GM18517 (cell line): ENCODE measurements around the gene NSF.
"Not testable (repeated sequence)": the region's sequence is repeated elsewhere in the genome, so short reads cannot be mapped to it uniquely, and the experiment has no call there.

ENCODE experiments used
- ATAC-seq: cut with Tn5 transposase; IDR thresholded peaks from one replicate; pipeline ENCODE4 v1.9.1; 2021; ENCODE audit warnings: mild to moderate bottlenecking, moderate library complexity; ENCODE audit not compliant: unreplicated experiment

The NSF gene

DNA sequence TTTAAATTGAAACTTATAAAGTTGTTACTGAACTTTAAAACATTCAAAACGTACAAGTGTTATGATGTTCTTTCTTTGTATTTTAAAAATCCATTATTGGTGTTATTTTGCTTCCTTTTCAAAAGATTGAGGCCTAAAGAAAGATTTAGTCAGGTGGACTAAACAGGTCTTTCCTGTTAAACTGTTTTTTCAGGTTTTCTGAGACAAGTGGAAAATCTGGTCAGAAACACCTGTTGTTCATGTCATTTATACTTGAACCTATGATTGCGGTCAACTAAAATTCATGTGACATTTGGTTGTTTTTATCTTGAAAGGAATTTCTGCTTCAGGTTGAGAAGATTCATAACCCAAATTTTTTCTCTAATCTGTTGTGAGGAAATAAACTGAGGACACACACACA lies 108.5 kb downstream of the NSF start:
- ATAC-seq, result not testable (repeated sequence)

DNA sequence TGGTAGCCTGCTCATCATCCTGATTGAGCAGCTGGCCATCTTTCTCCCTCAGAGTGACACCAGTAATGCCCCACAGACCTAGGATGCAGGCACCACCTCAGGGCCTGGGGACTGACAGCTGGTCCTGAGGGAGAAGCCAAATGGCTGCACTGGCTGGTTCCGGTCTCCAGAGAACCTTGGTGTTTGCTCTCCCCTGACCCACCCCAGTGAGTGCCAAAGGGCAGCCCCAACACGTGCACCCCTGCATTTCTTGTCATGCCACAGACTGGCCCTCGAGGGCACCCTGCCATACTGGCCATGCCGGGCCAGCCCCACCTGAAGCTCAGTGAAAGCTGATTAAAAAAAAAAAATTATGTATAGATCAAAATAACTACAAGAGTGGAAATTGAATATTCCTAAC lies 127.5 kb downstream of the NSF start:
- no peak for ATAC-seq

DNA sequence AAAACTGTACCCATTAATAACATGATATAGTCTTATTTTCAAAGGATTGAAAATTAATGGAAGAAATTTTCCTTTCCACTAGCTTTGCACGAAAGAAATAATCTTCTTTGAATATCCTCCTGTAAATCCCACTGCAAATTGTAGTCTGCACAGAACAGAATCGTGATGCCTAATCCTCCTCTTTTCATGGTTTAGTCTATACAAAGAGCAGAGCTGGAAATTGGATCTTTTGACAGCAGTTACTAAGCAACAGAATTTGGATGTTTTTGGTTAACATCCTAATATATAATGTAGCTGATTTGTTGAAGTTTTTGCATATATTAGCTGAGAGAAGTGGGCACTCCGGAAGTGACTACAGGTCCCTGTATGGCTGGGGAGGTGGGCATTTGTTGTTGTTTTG lies 129.4 kb downstream of the NSF start:
- ATAC-seq, result no peak

DNA sequence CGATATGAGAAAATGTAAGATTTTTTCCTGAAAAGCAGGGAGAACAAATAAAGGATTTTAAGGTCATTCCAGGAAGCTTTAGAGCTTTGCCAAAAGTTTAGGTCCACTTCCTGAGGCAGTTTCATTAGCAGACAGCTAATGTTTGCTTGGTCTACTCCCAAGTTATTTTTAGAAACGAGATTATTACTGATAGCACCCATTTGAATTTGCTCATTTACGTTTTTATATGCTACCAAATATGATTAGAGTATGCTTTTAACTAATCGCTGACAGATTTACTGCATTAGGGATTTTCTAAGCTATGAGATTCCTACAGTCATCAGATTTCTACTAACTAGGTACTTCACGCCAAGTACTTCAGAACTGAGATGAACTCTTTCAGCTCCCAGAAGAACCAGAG lies 129.9 kb downstream of the NSF start:
- ATAC-seq, result no peak

DNA sequence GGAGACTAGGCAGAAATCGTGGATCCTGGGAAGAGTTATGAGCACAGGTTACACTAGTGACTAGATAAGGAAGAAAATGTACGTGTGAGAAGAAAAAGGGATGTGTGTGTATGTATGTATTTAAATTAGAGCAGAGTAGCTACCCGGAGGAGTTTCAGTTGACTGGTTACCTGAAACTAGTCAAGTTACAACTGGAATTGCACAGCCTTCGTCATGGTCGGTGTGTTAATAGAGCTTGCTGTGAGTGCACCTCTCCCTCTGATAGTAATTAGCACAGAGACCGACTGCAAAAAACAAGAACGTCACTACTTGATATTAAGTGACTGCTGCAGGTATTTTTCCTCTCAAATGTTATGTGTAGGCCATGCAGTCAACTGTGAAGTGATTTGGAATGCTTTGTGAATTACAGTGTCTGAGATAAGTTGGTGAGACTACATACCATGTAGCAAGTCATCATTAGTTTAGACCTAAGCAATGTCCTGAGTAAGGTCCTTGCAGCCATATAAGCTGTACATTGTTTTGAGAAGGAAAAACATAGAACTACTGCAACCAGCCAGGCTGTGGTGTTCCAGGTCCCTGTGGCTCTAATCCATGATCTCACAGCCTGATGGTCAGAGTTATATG lies 132.3 kb downstream of the NSF start:
- ATAC-seq, result no peak

DNA sequence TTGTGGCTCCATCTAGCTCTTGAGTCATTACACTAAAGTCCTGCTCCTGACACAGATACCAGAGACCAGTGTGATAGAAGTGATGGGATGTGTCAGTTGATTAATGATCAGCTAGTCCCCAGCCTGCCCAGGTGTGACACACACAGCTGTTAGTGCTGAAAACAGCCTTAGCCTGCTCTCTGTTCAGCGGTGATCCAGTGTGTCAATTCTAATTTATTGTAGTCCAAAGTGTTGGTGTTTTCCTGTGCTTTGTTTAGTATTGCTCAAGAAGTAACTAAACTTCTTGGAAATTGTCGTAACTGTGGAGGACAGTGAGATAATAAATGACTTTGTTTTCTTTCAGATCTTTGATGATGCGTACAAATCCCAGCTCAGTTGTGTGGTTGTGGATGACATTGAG lies 135.7 kb downstream of the NSF start:
- no peak for ATAC-seq

DNA sequence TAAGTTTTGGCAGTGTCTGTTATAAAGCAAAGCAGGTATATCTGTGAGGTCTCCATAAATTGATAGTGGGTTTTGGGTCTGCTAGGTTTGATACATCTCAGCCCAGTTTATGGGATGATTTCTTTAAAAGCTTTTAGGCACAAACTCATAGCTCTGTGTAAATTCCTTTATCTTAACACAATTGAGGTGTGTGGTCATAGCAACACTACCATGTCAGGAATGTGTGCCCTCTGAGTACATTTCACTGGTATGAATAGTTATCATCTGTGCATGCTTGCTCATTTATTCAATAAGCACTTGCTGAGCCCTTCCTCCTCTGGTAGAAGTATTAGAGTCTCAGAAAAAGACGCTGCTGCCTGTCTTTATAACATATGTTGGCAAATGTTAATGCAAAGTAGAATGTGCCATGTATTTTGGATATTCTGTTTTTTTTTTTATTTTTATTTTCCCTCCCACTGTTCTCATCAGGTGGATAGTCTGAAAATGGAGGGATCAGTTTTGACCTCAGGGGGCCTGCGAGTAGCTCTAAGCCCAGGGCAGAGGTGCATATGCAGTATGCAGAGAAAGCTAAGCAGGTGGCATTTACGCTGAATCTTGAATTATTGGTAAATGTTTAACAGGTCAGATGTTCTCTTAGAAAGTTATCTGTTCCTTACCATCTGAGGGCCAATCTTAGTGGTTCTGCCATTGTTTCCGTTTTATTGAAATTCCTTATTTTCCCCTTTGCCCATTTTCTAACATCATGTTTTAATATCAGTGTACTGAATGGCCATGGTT lies 137.3 kb downstream of the NSF start:
- no peak for ATAC-seq

DNA sequence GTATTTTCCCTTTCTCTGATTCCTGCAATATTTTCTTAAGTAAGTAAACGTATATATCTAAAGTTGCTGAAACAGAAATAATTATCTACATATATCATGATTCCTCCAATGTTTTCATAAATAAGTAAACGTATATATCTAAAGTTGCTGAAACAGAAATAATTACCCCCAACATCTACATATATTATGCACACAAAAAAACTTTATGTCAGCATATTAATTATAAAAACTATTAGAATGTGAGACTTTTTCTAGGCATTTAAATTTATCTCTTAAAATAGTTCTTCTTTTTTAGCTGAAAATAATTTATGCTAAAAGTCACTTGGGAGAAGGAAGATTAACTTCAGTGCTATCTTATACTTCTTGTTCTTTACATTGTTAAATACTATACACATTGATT lies 139.6 kb downstream of the NSF start:
- ATAC-seq, result no peak

DNA sequence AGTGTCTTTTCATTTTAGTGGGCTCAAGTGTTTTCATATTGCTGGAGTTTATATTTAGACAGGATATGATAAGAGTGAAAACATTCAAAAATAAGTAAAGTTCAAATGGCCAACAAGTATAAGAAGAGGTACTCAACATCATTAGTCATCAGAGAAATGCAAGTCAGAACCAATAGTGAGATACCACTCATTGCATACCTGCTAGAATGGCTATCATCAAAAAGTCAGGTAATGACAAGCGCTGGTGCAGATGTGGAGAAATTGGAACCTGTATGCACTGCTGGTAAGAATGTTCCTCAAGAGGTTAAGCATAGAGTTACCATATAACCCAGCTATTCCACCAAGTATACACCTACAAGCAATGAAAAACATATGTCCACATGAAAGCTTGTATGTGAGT lies 140.2 kb downstream of the NSF start:
- no peak for ATAC-seq

DNA sequence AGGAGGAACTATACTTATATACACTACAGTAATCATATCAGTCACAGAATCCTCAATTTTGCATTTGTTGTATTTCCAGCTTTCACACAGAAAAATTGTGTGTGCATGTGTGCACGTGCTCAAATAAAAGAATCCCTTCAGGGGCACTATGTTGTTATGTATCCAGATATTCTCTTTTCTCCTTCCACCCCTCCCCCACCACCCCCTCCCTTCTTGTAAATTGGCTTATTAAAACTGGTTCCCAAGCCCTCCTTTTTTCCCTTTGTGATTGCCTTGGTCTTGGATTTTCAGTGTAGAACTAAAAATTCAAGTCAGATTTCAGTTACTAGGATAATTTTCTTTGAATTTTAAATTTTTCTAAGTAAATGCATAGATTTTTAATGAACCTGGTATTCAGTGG lies 141.7 kb downstream of the NSF start:
- no peak for ATAC-seq

DNA sequence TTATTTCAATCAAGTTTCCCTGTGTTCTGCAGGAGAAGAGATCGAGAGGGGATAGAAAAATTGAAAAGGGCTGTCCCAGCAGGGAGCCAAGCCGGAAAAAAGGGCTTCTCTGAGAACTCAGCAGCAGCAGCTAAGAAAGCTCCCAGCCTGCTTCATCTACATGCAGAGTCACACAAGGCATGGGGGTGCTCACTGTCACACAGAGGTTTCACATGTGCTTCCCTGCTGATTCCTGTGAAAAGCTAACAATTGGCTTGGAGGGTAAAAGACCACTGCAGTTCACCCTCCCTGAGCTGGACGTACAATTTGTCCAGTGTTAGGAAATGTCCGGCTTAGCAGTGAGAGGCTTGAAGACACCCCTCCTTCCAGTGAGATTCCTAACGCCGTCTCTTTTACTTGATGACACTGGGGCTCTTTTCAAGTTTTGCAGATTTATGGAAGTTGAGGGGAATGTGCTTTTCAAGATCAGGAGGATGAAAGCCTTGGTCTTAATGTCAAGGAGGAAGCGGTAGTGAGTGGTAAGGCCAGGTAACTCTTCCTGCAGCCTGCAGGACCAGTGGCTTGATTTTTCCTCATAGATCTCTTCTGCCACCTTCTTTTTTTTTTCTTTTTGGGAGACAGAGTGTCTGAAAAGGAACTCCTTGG lies 142.4 kb downstream of the NSF start:
- ATAC-seq, result no peak

DNA sequence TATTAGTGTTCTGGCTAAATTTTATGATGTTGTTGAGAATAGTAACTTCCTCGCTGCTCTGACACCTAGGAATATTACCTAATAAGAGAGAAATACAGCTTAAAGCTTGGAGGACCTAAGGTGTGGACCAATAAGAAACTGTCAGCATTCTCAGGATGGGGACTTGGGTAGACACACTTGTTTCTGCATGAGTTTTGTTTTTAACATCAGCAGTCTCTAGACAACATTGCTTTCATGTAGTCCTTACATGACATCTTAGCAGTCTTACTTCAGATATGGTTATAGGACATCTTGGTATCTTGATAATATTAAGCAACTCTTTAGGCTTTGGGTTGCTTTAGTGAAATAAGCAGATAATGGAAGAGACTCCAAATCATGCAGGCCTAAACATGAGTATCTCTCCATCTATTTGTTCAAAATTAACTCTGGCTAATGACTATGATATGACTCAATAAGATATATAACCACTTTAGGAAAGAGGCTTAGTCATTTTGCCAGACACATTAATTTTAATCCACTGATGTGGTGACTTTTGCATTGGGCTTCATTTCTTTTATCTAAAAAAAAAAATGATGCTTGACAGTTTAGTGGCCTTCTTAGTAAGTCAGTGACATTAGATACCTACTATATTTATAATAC lies 143.5 kb downstream of the NSF start:
- no peak for ATAC-seq

DNA sequence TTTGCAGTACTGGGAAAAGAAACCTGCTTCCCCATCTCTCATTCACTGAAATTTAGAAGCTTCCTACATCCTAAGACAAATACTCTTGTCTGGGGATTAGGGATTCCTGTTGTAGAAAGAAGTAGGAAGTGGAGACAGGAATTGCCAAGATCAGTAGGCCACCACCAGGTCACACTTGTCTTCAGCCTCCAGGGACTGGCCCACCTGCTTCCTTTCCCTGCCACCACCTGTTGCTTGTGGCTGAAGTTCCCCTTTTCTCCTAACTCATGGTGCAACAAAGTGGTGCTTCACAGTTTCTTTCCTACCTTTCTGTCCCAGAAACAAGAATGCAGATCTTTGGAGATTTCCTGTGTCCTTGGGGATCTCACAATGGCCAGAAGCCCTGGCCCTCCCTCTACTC lies 145.6 kb downstream of the NSF start:
- no peak for ATAC-seq

DNA sequence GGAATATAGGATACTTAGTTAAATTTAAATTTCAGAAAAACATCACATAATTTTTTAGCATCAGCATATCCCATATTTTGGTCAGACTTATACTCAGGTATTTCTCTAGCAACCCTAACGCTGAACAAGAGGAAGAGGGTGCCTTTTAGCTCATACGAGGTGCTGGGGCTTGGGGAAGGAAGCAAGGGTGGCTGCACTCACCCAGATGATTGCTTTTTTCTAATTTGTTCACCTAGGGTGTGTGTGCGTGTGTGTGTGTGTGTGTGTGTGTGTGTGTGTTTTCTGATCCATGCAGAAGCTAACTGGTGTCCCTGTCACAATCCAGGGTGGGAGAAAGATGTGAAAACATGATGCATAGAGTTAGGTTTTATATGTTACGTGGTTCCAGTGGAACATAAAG lies 146.9 kb downstream of the NSF start:
- no peak for ATAC-seq

DNA sequence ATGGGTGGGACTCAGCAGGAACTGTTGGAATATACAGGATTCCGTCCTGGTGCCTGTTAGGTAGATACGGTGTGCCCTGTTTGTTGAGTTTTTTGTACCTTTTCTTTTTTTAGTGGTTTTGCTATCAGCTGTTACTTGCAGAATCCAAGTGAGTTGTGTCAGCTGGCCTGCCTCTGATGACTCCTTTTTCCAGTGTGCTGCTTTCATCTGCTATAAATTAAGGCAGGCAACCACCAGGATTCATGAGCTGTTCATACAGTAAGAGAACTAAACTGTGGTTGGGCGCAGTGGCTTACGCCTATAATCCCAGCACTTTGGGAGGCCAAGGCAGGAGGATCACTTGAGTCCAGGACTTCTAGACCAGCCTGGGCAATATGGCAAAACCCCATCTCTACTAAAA lies 148.1 kb downstream of the NSF start:
- ATAC-seq, result no peak

DNA sequence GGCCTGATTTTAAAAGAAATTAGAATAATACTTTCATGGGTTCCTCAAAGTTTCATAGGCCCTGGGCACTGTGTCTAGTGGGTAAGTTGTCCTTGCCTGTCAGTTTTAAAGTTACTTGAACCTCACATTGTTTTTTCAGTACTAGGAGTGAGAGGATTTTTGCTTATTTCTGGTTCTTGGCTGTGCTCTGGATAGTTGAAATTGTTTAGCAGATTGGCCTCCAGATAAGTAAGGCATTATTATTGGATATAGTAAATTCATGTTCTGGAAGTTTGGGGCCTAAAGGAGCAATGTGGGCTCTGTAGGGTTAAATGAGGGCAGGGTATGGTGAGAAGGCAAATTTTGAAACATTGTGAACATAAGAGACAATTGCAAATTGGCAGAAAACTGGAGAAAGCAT lies 149.5 kb downstream of the NSF start:
- ATAC-seq, result no peak

DNA sequence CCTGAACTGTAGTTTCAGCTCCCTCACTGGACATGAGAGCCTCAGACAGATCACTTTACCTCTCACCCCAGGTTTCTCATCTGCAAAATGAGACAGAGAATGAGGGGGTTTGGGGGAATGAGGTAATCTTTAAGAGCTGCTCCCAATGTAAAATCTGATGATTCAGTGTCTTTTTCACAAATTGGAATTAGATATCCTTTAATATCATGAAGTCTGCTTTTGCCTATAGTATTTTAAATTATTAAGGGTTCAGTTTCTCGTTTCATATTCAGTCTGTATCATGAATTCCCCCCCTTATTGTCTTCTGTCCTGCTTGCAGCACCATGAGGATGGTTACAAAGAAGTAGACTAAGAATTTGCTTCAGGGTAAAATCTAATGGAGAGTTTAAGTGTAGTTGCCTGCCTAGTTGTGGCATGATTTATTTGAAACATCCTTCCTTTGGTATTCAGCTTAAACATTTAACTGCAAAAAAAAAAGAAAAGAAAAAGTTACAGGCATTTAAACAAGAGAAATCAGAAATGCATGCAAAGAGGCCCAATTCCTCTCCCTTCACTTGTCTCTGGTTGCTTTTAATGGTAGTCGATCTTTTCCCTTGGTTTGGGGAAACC lies 150.8 kb downstream of the NSF start:
- no peak for ATAC-seq

DNA sequence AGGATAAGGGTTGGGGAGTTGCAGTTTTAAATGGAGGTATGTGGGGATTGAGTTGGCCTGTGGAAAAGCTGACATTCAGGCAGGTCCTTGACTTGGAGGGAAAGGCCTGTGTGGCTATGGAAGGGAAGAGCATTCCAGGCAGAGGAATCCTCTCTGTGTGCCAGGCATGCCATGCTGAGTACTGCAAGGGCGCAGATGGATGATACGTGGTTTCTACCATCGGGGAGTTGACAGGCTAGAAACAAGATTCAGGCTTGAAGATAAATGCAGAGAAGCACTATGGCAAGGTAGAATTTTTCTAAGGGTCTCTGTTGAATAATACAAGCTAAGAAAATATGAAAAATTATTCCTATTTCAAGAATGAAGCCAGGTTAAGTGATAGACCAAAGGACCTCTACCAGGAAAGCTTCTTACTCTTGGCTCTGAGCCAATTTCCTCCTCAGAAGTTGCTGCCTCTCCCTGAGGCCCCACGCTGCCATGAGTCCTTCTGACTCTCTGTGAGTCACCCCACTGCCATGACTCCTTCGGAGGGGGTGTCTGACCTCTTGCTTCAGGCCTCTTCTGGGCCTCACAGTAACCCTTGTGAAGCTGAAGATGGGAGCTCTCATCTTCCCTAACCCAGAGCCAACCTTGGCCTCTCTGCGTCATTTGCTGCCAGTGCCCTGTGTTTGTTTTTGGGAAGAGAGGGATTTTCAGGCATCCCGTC lies 152.2 kb downstream of the NSF start:
- ATAC-seq, result no peak

DNA sequence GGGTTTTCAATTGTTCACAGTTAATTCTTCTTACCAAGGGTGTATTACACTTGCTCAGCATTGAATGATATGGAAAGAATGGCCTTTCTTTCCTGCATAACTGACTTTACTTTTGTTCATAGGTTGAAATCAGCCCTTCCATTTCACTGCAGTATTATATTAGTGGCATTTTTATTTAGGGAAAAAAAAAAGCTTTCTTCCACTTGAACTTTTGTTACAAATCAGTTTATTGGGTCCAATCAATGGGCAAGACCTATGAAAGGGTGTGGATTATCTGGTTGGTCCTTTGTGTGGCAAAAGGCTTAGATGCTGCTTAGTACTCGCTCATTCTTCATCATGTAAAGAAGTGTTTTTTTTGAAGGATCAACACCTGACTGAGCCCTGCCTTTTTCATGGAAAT lies 154.0 kb downstream of the NSF start:
- ATAC-seq, result no peak

DNA sequence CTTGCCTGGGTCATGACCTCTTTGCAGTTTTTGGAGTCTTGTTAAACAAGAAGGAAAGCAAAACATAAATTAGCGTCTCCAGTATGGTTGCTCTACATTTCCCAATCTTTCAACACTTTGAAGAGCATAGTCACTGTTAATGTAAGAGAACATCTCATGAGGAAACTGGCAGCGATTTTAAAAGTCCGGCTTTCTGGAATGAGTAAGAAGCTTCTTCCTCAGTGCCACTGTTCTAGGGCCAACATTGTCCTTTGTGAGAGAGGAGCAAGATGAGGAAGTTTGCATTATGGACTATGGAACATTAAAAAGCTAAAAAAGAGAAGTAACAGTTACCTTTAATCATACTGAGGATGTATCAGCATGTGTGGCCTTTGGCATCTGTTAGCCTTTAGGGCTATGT lies 154.9 kb downstream of the NSF start:
- ATAC-seq, result no peak

DNA sequence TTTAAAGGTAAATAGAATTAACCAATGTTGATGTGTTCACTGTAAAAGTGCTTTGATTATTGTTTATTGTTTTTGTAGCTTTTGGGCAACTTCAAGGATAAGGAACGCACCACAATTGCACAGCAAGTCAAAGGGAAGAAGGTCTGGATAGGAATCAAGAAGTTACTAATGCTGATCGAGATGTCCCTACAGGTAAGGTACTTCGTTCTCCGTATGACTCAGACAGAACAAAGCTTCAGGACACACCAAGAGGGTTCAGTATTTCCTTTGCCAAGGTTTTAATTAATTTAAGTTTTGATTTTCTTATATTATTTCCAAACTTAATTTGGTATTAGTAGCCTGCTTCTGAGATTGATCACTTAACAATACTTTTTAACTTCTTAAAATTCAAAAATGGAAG lies 161.0 kb downstream of the NSF start:
- no peak for ATAC-seq
